ENCODE data around the gene EEIG2.

EEIG2 gene

DNA sequence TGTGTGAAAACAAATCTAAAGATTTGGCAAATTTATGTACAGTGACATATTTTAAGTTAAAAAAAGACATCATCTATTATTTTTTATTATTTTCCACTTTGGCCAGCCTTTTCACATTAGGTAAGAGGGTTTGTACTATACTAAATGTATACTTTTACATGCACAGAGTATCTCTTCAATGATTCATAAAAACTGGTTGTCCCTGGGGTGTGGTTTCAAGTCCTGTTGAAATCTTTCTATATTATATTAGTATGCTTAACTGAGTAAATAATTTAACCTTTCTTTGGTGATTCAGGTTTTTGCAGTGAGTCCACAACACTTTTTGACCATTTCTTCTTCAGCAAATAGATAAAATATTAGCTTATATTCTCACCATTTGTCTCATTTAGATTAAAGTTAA is 45.7 kb downstream of the EEIG2 start:
- POLR2A ChIA-PET, result interaction anchor here (1.1 kb wide), 1 partner anchor 86 kb away, joined by 4 read pairs; the partner anchor contains the start of gene PRPF38B
- no peak for TF ChIP-seq NFRKB (IDR thresholded peaks at IDR 0.05)
- TF ChIP-seq FOXK2 (IDR thresholded peaks at IDR 0.05), result no peak
- no peak for TF ChIP-seq L3MBTL2 (conservative IDR thresholded peaks at IDR 0.05)
- no peak for TF ChIP-seq FOXA1 (IDR thresholded peaks at IDR 0.05)
- CTCF ChIA-PET, result no interaction called here
- no peak for DNase-seq (ENCODE audit: extremely low spot score)

DNA sequence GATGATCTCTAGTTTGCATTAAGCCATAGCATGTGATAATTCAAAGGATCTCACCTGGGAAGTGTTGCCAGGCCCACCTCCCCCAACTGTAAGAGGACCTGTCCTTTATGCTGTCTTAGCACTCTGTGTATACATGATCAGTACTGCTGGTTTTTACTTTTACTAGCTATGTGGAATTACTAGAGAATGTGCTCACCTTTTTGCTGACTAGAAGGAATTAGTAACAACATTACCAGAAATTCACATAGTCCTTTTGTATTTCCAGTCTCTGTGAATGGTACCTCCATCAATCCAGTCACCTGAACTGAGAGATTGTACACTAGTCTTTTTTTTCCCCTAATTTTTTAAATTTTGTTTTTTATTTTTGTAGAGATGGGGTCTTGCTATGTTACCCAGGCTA is 46.6 kb downstream of the EEIG2 start:
- CTCF ChIA-PET, result interaction anchor here (0.6 to 0.7 kb wide), 2 partner anchors 34 to 37 kb away, joined by 3 read pairs; no protein-coding TSS in a partner anchor
- DNase-seq (ENCODE audit: extremely low spot score), result no peak
- POLR2A ChIA-PET, result no interaction called here
- TF ChIP-seq FOXM1 (IDR thresholded peaks at IDR 0.05; ENCODE audit: borderline replicate concordance) (no peak), TARDBP (IDR thresholded peaks at IDR 0.05) (no peak), NFRKB (IDR thresholded peaks at IDR 0.05) (no peak), CTBP1 (IDR thresholded peaks at IDR 0.05; ENCODE audit: borderline replicate concordance) (no peak), HDGF (IDR thresholded peaks at IDR 0.05; ENCODE audit: borderline replicate concordance) (no peak), FOXA1 (IDR thresholded peaks at IDR 0.05) (no peak), LEF1 (IDR thresholded peaks at IDR 0.05; ENCODE audit: borderline replicate concordance) (no peak), FOXK2 (IDR thresholded peaks at IDR 0.05) (no peak), ELF4 (IDR thresholded peaks at IDR 0.05) (no peak)

DNA sequence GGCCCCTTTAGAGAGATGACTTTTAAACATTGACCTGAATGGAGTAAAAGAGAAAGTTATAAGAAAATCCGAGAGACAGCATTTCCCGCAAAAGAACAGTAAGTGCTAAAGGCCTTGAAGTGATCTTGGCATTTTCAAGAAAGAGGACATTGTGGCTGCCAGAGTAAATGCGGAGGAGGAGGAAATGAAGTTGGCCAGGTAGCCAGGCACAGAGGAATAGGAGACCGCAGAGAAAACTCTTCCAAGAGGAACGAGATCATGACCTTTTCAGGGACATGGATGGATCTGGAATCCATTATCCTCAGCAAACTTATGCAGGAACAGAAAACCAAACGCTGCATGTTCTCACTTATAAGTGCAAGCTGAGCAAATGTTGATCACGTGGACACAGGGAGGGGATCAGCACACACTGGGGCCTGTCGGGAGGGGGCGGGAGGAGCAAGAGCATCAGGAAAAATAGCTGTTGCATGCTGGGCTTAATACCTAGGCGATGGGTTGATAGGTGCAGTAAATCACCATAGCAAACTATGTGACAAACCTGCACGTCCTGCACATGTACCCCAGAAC is 49.7 kb downstream of the EEIG2 start:
- no peak for TF ChIP-seq ARNT (IDR thresholded peaks at IDR 0.05)
- no peak for TF ChIP-seq SUZ12 (IDR thresholded peaks at IDR 0.05)
- no peak for TF ChIP-seq L3MBTL2 (conservative IDR thresholded peaks at IDR 0.05)
- no peak for TF ChIP-seq CTBP1 (IDR thresholded peaks at IDR 0.05; ENCODE audit: borderline replicate concordance)
- no peak for TF ChIP-seq FOXA1 (IDR thresholded peaks at IDR 0.05)
- no peak for TF ChIP-seq NFRKB (IDR thresholded peaks at IDR 0.05)
- TF ChIP-seq ELF4 (IDR thresholded peaks at IDR 0.05), result no peak
- no peak for TF ChIP-seq SP1 (IDR thresholded peaks at IDR 0.05)
- TF ChIP-seq LEF1 (IDR thresholded peaks at IDR 0.05; ENCODE audit: borderline replicate concordance), result no peak
- no peak for TF ChIP-seq ZNF384 (IDR thresholded peaks at IDR 0.05)
- no peak for TF ChIP-seq FOXK2 (IDR thresholded peaks at IDR 0.05)
- TF ChIP-seq BHLHE40 (IDR thresholded peaks at IDR 0.05; ENCODE audit: borderline replicate concordance), result no peak
- no peak for TF ChIP-seq TARDBP (IDR thresholded peaks at IDR 0.05)
- TF ChIP-seq, protein P1, sequence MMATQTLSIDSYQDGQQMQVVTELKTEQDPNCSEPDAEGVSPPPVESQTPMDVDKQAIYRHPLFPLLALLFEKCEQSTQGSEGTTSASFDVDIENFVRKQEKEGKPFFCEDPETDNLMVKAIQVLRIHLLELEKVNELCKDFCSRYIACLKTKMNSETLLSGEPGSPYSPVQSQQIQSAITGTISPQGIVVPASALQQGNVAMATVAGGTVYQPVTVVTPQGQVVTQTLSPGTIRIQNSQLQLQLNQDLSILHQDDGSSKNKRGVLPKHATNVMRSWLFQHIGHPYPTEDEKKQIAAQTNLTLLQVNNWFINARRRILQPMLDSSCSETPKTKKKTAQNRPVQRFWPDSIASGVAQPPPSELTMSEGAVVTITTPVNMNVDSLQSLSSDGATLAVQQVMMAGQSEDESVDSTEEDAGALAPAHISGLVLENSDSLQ (IDR thresholded peaks at IDR 0.05), result no peak
- TF ChIP-seq FOXM1 (IDR thresholded peaks at IDR 0.05; ENCODE audit: borderline replicate concordance), result no peak
- TF ChIP-seq HDGF (IDR thresholded peaks at IDR 0.05; ENCODE audit: borderline replicate concordance), result no peak
- ChIA-PET POLR2A (no interaction called here), CTCF (no interaction called here)
- DNase-seq (ENCODE audit: extremely low spot score), result no peak

All from HEK293T (cell line).